Brain pericyte (primary cell): ENCODE data around the gene PROZ.
"Not testable (repeated sequence)": the region's sequence is repeated elsewhere in the genome, so short reads cannot be mapped to it uniquely, and the experiment has no call there.

Experiments used
- DNase-seq: peaks from one replicate; pipeline ENCODE4 v3.0.0-alpha.2; 2012; ENCODE audit warnings: low read depth, low spot score

PROZ gene

DNA sequence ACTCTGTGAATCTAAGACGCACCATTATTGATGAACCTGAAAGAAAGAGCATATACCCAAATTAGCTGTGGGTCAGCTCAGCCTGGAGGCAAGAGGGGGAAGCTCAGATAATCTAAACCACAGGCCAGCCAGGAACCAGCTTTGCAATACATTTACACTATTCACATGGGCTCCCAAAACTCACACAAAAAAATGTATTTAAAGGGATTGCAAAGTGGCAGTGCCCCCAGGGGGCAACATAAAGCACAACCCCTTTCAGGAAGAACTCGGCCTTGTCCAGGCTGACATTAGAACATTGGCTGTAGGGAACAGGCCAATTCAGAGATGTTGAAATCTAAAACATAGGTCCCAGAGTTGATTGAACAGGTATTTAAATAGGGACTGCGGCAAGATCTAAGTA lies 3.2 kb upstream of the PROZ start:
- DNase-seq: no peak

DNA sequence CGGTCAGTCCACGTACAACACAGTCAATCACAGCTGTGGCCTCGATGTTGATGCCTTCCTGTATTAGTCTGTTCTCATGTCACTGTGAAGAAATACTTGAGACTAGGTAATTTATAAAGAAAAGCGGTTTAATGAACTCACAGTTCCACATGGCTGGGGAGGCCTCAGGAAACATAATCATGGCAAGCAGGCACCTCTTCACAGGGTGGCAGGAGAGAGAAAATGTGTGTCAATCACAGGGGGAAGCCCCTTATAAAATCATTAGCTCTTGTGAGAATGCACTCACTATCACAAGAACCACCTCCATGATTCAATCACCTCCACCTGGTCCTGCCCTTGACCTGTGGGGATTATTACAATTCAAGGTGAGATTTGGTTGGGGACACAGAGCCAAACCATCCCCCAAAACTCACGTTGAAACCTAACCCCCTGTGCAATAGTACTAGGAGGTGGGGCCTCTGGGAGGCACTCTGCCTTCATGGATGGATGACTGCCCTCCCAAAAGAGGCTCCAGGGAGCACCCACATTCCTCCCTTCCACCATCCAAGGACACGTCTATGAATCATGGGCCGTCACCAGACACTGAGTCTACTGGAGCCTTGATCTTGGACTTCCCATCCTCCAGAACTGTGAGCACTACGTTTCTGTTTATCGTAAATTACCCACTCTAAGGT lies 2.3 kb upstream of the PROZ start:
- no peak for DNase-seq

DNA sequence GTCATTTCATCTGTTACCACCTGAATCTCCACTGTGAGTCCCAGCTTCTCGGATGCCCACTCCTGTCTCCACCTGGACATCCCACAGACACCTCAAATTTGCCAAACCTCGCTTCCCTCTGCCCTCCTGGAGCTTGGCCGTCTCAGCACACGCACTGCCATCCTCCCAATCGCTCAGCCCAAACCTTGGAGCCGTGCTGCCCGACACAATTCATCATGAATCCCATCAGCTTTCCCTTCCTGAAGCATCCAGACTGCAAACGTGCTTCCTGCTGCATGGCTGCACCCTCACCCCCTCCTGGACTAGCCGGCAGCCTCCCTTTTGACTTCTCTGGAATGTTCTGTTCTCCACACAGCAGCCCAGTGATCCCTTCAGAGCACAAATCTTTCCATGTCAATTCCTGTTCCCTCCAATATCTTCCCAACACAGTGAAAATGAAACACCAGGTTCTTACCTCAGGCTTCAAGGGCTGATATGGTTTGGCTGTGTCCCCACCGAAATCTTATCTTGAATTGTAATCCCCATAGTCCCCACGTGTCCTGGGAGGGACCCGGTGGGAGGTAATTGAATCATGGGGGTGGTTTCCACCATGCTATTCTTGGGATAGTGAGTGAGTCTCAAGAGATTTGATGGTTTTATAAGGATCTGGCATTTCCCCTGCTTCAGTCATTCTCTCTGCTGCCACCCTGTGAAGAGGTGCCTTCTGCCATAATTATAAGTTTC lies 1.1 kb upstream of the PROZ start:
- DNase-seq: no peak

DNA sequence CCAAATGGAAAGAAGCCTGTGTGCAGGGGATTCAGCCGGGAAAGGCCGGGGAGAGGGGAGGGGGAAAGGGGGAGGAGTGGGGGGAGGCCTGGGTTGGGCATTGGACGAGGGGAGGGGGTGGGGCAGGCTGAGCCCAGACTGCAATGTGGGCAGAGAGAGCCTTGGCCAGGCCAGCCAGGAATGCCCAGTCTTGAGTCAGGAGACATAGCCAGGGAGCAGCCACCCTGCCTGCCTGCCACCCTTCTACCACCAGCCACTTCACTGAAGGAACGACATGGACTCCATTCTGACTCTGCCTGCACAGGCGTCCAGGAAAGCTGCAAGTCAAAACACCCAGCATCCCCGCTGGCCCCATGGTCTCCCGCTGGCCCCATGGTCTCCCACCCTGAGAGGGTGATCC lies 498 bp downstream of the PROZ start:
- no peak for DNase-seq

DNA sequence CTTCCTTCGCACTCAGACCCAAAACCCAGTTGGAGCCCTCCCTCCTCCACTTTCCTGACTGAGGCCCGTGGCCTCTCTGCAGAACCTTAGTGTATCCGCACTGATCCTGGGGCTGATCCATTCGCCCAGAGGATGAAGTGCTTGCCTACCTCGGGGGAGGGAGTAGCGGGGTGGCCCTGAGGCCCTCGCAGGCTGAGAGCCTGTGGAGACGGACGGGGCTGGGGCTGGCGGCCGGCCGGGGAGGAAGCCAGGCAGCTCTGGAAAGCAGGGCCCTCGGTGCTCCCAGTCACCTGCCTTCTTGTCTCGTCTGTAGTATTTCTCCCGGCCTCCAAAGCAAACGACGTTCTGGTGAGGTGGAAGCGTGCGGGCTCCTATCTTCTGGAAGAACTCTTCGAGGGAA lies 1.3 kb downstream of the PROZ start:
- DNase-seq: no peak

DNA sequence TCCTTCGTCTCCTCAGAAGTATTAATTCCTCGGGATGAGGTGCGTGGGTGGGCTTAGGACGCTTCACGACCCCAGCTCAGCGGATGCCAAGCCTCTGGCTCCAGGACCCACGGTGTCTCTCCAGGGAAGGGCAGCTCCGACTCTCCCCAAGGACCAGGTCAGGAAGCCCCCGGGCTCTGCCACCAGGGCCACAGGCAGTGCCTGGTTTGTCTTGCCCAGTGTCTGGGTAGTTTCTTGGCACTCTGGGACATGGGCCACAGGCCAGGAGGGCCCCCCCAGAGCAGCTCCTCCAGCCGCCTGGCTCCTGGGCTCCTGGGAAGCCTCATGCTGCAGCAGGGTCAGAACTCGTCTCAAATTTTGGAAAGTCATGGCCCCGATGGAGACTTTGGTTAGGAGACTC lies 2.5 kb downstream of the PROZ start:
- DNase-seq: no peak

DNA sequence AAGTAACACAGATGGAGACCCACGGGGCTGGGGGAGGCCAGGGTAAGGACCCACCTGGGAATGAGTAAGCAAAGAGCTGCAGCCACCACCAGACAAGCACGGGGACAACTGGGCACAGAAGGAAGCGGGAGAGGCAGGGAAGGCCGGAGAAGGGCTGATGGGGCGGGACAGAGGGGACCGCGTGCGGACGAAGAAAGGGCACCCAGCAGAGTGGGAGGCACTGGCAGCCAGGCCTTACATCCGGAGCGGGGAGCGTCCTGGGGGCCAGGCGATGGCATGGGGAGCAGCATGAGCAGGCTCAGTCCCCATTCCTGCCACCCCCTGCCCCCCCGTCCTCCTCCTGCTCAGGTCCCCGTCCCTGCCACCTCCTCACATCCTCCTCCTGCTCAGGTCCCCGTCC lies 3.0 kb downstream of the PROZ start:
- no peak for DNase-seq

DNA sequence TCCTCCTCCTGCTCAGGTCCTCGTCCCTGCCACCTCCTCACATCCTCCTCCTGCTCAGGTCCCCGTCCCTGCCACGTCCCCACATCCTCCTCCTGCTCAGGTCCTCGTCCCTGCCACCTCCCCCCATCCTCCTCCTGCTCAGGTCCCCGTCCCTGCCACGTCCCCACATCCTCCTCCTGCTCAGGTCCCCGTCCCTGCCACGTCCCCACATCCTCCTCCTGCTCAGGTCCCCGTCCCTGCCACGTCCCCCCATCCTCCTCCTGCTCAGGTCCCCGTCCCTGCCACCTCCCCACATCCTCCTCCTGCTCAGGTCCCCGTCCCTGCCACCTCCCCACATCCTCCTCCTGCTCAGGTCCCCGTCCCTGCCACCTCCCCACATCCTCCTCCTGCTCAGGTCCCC lies 3.5 kb downstream of the PROZ start:
- not testable (repeated sequence) for DNase-seq

DNA sequence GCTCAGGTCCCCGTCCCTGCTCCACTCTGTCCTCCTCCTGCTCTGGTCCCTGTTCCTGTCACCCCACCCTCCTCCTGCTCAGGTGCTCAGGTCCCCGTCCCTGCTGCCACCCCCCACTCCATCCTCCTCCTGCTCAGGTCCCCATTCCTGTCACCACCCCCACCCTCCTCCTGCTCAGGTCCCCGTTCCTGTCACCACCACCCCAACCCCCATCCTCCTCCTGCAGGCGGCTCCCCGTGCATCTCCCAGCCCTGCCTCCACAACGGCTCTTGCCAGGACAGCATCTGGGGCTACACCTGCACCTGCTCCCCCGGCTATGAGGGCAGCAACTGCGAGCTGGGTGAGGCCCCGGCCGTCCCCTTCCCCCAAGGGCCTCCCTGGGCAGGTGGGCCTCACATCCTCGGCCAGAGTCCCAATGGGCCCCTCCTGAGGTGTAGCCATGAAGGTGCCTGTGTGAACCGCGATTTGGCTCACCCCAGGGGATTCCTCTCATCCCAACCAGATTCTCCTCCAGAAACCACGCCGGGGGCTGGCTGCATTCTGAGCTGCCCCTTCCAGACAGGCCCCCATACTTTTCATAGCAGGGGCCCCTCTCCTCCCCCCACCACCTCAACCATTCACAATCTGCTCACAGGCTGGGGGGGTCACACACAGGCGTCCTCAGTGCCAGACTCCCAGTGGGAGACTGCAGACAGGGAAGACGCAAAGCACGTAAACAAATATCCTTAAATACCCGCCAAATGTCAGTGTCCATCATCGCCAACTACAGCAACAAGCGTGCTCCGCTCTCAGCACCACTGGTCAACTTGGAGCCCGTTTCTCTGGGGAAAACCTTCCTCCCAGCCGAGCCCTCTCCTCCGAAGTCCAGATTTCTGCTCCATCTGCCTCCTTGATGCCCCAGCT lies 4.6 kb downstream of the PROZ start:
- DNase-seq: no peak

DNA sequence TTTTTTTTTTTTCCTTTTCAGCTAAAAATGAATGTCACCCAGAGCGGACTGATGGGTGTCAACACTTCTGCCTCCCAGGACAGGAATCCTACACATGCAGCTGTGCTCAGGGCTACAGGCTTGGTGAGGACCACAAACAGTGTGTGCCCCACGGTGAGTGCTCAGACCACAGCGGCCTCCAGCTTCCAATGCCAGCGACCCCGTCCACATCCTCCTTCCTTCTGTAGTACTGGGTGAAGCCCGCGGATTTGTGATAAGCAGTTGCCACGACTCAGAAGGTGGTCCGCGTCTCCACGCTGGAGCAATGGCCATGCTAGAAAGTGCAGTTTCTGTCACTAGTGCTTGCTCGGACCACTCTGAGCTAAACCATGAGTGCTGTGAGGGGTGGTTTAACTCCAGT lies 6.0 kb downstream of the PROZ start:
- DNase-seq: no peak

DNA sequence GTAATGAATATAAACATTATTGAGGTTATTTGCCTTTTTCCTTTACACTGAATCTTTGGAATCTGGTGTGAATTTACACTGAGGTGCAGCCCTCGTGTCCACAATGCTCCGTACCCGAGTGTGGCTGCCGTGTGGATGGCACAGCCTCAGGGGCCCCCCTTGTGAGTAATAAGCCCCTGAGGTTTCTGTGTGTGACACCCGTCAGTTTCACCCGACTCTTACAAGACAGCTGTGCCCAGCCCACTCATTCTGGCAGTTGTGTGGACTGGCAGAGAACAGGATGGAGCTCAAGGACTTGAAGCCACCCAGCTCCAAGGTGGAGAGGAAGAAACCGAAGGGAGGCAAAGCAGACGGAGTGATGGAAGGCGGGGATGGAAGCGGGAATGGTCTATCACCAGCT lies 7.8 kb downstream of the PROZ start:
- DNase-seq: no peak

DNA sequence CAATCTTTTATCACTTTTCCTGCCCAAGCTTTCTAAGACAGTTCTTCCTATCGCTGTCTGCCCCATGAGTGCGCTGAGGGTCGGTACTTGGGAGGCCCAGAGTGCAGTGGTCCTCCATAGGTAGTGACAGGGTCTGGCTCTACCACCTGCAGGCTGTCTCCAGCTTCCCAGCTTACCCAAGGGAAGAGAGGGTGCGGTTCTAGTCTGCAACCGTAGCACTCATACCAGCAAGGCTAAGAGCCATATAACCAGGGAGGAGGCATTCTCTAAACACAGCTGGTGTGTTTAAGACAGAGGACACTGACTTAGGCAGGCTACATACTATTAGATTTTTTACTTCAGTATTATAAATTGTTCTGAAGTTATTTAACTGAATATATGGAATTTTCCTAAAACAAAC lies 8.2 kb downstream of the PROZ start:
- no peak for DNase-seq

DNA sequence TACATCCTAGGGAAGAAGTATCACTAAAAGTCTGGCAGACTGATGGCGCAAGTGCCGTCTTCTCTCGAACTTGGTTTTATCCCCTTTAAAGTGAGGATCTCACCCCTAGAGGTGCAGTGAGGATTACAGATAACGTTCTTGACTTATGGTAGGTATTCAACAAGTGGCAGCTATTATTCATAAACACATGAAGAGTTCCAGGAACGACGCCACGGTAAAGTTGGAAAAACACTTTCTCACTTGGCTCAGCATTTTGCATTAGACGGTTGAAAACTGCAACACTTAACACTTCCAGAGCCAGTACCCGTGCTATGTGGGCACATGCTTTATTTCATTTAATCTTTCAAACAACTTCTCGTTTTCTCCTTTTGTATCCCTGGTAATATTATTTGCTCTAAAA lies 8.7 kb downstream of the PROZ start:
- DNase-seq: no peak

DNA sequence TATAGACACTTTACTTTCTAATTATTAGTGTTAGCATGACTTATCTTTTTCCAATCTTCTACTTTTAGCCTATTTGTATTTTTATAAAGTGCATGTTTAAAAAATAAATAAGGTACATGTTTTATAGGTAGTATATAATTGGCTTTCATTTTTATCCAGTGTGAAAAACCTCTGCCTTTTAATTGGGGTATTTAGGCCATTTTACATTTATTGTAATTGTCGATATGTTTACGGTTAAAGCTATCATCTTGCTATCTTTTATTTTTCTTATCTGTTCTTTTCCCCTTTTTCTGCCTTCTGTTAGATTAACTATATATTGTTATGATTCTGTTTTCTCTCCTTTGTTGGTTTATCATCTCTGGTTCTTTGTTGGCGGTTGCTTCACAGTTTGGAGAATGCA lies 9.1 kb downstream of the PROZ start:
- DNase-seq: no peak

DNA sequence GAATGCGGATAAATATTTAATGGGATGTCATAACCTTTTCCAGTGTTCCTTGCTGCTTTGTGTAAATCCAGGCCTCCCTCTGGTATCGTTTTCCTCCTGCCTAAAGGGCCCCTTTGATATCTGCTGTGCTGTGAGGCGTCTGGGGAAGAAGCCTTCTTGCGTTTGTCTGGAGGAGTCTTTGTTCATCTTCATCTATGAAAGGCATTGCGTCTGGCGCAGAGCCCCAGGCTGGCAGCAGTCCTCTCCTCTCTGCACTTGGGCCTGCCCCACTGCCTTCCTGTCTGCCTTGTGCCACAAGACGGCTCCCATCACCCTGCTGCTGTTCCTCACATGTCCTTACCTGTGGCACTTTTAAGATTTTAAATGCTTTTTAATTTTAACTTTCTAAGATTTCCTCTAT lies 9.8 kb downstream of the PROZ start:
- DNase-seq: no peak

DNA sequence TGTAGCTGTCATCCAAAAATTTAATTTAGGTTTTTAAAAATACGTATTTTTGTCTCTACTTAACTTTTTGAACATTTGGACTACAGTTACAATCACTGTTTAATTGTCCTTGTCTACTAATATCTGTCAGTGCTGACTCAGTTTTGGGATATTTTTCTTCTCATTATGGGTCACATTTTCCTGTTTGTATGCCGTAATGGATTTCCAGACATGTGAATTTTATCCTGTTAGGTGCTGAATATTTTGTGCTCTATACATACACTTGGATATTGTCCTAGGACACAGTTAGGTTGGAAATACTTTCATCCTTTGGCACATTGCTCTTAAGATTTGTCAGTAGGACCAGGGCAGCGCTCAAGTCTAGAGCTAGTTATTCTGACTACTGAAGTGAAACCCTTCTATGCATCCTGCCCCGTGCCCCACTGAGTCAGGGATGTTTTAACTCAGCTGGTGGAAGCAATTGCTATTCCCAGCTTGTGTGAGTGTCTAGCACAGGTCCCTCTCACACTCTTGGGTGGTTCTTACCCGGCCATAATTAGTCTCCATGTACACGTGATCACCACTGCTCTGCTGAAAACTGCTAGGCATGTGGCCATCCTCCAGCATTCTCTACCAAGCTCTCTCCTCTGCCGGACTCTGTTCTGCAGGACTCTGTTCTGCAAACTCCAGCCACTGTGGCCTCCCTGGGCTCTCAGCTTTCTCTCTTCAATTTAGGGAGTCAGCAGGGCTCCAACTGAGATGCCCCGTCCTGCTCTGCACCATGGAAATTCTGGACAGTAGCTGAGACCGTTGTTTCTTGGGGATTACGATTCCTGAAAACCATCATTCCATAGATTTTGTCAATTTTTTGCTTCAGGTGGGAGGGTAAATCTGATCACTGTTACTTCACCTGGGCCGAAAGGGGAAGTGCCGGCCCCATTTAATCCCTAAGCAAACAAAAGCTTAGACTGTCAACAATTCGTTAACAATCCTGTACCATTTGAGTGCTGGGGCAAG lies 11.1 kb downstream of the PROZ start:
- no peak for DNase-seq

DNA sequence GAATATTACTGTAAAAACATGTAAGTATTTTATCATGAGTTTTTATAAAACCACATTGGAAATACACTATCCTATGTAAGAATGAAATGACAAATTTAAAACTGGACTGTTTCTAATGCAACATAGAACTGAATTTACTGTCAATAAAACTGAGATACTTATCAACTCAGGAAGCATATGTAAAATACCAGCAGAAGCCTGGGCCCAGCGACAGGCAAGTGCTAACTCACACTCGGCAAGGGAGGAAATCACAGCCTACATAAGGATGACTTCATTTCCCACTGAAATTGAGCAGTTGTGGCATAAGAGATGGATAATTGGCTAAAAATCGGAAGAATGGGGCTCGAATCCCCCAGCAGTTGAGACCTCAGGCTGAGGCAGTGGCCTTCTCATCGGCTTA lies 12.1 kb downstream of the PROZ start:
- no peak for DNase-seq

DNA sequence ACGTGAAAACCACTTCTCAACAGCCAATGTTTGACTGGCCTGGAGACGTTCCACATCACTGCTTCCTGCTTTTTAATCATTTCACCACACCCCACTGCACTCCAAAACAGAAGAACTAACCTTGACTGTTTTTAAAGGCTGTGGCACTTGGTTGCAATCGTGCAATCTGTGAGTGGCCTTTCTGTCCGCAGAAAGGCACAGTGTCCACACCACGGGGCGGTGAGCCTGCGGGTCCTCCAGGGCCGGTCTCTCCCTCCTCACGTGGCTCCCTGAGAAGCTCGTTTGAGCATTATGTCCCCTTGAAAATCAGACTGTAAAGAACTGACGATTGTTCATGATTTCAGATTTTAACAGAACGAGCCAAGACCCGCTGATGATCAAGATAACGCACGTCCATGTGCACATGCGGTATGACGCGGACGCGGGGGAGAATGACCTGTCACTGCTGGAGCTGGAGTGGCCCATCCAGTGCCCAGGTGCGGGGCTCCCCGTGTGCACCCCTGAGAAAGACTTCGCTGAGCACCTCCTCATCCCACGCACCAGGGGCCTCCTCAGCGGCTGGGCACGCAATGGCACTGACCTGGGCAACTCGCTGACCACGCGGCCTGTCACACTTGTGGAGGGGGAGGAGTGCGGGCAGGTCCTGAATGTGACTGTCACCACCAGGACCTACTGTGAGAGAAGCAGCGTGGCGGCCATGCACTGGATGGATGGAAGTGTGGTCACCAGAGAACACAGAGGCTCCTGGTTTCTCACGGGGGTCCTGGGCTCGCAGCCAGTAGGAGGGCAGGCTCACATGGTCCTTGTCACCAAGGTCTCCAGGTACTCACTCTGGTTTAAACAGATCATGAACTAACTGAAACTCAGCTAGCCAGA lies 13.0 kb downstream of the PROZ start:
- DNase-seq: no peak

DNA sequence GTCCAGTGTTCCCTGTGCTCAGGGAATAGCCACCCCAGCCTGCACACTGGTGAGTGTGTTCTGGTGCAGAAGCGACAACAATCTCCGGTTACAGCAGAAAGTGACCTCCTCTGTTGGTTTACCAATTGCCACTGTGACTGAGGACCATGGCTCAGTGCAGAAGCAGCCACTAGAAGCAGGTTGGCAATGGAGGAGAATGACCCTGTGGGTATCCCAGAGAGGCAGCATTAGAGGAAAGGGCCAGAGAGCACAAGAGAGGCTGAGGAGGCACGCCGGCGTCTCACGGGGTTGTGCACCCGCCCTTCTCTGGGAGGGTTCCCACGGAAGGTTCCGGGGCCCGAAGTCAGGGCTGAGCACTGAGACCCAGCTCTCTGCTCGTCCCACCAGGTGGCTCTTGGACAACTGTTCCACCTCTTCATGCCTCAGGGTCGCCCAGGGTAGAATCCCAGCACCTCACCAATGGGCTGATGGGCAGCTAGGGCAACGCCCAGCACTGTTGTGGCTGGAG lies 14.0 kb downstream of the PROZ start:
- DNase-seq: no peak

DNA sequence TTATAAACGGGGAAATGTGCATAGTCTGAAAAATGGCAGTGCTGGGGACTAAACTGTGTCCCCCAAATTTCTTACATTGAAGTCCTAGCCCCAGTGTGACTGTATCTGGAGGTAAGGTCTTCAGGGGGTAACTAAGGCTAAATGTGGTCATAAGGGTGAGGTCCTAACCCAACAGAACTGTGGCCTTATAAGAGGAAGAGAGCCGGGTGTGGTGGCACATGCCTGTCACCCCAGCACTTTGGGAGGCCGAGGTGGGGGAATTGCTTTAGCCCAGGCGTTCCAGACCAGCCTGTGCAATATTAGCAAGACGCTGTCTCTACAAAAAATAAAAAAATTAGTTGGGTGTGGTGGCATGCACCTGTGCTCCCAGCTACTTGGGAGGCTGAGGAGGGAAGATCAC lies 17.8 kb downstream of the PROZ start:
- DNase-seq: no peak
